ENCODE measurements around the gene PADI1. TPM values are rescaled to one million over a fixed set of nuclear protein-coding genes. Genes with fewer than 3 reads are reported as not detected.

PADI1 gene
- total and polyA plus RNA-seq, 2 of the 8 experiments (the other 6 are each of a cell fraction or from before 2014, with no cell fraction given), result 0.20 to 0.30 TPM

DNA sequence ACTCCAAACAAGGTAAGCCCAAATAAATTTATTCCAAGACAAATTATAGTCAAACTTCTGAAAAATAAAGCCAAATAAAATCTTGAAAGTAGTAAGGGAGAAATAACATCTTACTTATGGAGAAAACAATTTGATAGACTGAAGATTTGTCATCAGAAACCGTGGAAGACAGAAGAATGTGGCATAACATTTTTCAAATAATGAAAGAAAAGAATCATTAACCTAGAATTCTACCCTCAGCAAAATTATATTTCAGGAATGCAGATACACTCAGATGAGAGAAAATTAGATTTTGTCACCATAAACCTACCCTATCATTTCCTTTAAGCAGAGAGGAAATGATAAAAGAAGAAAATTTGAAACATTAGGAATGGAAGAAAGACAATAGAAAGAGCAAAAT is 27.3 kb upstream of the PADI1 start (continued):
- no peak for TF ChIP-seq ASH2L (IDR thresholded peaks at IDR 0.05; ENCODE audit: low read length)
- no peak for TF ChIP-seq RNF2 (IDR thresholded peaks at IDR 0.05; ENCODE audit: borderline replicate concordance, low read depth, low read length, missing control alignments, poor library complexity, severe bottlenecking)
- TF ChIP-seq KDM1A (IDR thresholded peaks at IDR 0.05; ENCODE audit: borderline replicate concordance, low read length), result no peak
- TF ChIP-seq JUND (IDR thresholded peaks at IDR 0.05; ENCODE audit: low read length), result no peak
